Measurements from ENCODE around the gene MYO3B. TPM values are rescaled to one million over a fixed set of nuclear protein-coding genes. Genes with fewer than 3 reads are reported as not detected.
"Not testable (repeated sequence)": the region's sequence is repeated elsewhere in the genome, so short reads cannot be mapped to it uniquely, and the experiment has no call there.

The MYO3B gene
- total RNA-seq, 1 donor from 2014 or later, result not detected

DNA sequence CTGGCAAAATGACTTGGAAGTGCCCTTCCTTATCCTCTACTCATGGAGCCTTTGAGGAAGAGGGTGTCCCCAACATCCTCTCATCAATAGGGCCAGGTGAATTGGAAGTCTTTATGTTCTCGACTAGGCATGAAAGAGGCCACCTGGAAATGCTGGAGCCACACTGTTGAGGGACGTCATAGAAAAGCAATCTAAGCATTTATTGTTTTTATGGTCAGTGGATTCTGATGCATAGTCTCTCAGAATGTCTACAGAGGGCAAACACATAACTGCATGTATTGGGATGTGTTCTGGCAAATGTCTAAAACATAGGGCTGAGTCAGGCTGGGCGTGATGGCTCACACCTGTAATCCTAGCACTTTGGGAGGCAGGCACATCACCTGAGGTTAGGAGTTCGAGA is 290.6 kb downstream of the MYO3B start:
- H3K4me3 Mint-ChIP-seq, result no peak overlapping the region
- ChIA-PET CTCF (no interaction called here), POLR2A (no interaction called here)
- DNase-seq (no peak), ATAC-seq (ENCODE audit: low read depth) (no peak)
- no peaks in the 10 kb centered on the region for H3K4me1 Mint-ChIP-seq
- peaks cover 6% of the 10 kb centered on the region for H3K9me3 Mint-ChIP-seq
- H3K36me3 Mint-ChIP-seq (ENCODE audit: low read depth), result no peaks in the 10 kb centered on the region
- intact Hi-C loops (cut with micrococcal nuclease), result no loop called here
- H3K27ac Mint-ChIP-seq, result no peak overlapping the region
- TF ChIP-seq, protein P1, sequence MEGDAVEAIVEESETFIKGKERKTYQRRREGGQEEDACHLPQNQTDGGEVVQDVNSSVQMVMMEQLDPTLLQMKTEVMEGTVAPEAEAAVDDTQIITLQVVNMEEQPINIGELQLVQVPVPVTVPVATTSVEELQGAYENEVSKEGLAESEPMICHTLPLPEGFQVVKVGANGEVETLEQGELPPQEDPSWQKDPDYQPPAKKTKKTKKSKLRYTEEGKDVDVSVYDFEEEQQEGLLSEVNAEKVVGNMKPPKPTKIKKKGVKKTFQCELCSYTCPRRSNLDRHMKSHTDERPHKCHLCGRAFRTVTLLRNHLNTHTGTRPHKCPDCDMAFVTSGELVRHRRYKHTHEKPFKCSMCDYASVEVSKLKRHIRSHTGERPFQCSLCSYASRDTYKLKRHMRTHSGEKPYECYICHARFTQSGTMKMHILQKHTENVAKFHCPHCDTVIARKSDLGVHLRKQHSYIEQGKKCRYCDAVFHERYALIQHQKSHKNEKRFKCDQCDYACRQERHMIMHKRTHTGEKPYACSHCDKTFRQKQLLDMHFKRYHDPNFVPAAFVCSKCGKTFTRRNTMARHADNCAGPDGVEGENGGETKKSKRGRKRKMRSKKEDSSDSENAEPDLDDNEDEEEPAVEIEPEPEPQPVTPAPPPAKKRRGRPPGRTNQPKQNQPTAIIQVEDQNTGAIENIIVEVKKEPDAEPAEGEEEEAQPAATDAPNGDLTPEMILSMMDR (IDR thresholded peaks at IDR 0.05), result no peak
- no peaks in the 10 kb centered on the region for H3K27me3 Mint-ChIP-seq

- H3K9me3 Mint-ChIP-seq; H3K27ac Mint-ChIP-seq; H3K4me3 Mint-ChIP-seq; ATAC-seq (ENCODE audit: low read depth); POLR2A ChIA-PET; intact Hi-C loops (cut with micrococcal nuclease); H3K36me3 Mint-ChIP-seq (ENCODE audit: low read depth); DNase-seq; CTCF ChIA-PET; H3K27me3 Mint-ChIP-seq; H3K4me1 Mint-ChIP-seq: not testable (repeated sequence)
These were observed 294.6 kb downstream of the MYO3B start for GRCh38 chr2:170472498-170472897.

DNA sequence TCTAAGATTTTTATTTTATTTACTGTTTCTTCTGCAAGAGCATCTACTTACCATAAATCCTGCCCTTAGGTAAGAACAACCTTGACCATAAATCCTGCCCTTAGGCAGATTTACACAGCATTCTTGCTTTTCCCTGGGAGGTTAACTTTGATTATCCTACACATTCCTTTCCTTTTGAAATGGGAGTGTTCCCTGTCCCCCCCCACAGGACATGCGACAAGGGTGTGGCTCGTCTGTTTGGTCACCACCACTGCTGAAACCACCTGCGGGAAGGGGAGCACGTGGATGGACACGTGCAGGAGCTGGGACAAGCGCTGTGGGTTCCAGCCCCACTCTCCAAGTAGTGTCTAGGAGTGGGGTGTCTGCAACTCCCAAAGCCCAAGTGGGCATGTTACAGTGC is 297.9 kb downstream of the MYO3B start:
- CTCF ChIA-PET, result no interaction called here
- H3K27me3 Mint-ChIP-seq, result no peaks in the 10 kb centered on the region
- H3K9me3 Mint-ChIP-seq, result peaks cover 3% of the 10 kb centered on the region
- H3K4me3 Mint-ChIP-seq, result no peak overlapping the region
- no peak overlapping the region for H3K27ac Mint-ChIP-seq
- intact Hi-C loops (cut with micrococcal nuclease), result no loop called here
- H3K36me3 Mint-ChIP-seq (ENCODE audit: low read depth), result no peaks in the 10 kb centered on the region
- POLR2A ChIA-PET, result no interaction called here
- TF ChIP-seq, protein P1 (IDR thresholded peaks at IDR 0.05), result no peak
- ATAC-seq (ENCODE audit: low read depth) (no peak), DNase-seq (no peak)
- H3K4me1 Mint-ChIP-seq, result no peaks in the 10 kb centered on the region

DNA sequence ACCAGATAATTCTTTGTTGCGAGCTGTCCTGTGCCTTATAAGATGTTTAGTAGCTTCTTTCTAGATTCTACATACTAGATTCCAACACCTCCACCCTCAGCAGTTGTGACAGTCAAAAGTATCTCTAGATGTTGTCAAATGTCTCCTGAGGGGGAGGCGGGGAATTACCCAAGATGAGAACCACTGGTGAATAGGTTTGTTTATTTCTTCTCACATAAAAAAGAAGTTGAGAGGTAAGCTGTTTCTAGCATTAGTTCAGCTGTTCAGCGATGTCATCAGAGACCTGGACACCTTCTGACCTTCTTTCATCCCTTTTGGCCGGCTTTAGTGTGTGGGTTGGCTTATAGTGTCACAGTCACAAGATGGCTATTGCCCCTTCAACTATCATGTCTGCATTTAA is 299.7 kb downstream of the MYO3B start:
- no peak overlapping the region for H3K27ac Mint-ChIP-seq

DNA sequence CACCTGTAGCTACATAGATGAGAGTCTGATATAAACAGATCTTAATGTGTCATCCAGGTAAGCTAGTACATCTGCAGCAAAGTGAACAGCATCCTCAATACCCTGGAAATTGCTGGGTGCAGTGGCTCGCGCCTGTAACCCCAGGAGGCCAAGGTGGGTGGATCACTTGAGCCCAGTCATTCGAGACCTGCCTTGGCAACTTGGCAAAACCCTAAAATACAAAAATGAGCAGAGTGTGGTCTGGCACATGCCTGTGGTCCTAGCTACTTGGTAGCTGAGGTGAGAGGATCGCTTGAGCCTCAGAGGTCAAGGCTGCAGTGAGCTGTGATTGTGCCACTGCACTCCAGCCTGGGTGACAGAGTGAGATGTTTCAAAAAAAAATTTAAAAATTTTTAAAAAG is 303.3 kb downstream of the MYO3B start:
- Mint-ChIP-seq H3K36me3 (ENCODE audit: low read depth) (no peaks in the 10 kb centered on the region), H3K4me1 (no peaks in the 10 kb centered on the region), H3K9me3 (no peaks in the 10 kb centered on the region), H3K27ac (no peak overlapping the region), H3K4me3 (no peak overlapping the region), H3K27me3 (peaks cover 5% of the 10 kb centered on the region)
- intact Hi-C loops (cut with micrococcal nuclease), result no loop called here
- no peak for ATAC-seq (ENCODE audit: low read depth)
- TF ChIP-seq, protein P1 (IDR thresholded peaks at IDR 0.05), result no peak
- ChIA-PET POLR2A (interaction anchor here (0.5 kb wide), 1 partner anchor 37 kb away, joined by 3 read pairs; no protein-coding TSS in a partner anchor), CTCF (no interaction called here)
- DNase-seq, result no peak

More for the DNA sequence above, 299.7 kb downstream of the MYO3B start:
- Mint-ChIP-seq H3K9me3 (no peaks in the 10 kb centered on the region), H3K4me1 (no peaks in the 10 kb centered on the region), H3K4me3 (no peak overlapping the region), H3K36me3 (ENCODE audit: low read depth) (no peaks in the 10 kb centered on the region), H3K27me3 (peaks cover 2% of the 10 kb centered on the region)
- intact Hi-C loops (cut with micrococcal nuclease), result no loop called here
- DNase-seq, result no peak
- TF ChIP-seq, protein P1 (IDR thresholded peaks at IDR 0.05), result no peak
- ATAC-seq (ENCODE audit: low read depth), result no peak
- POLR2A ChIA-PET, result no interaction called here
- CTCF ChIA-PET, result no interaction called here

- peaks cover 5% of the 10 kb centered on the region for H3K27me3 Mint-ChIP-seq
- H3K36me3 Mint-ChIP-seq (ENCODE audit: low read depth), result no peaks in the 10 kb centered on the region
- ChIA-PET POLR2A (no interaction called here), CTCF (no interaction called here)
- no peak for DNase-seq
- H3K9me3 Mint-ChIP-seq, result no peaks in the 10 kb centered on the region
- H3K4me1 Mint-ChIP-seq, result no peaks in the 10 kb centered on the region
- no peak overlapping the region for H3K27ac Mint-ChIP-seq
- intact Hi-C loops (cut with micrococcal nuclease), result no loop called here
- no peak overlapping the region for H3K4me3 Mint-ChIP-seq
- ATAC-seq (ENCODE audit: low read depth), result no peak
- TF ChIP-seq, protein P1 (IDR thresholded peaks at IDR 0.05), result no peak
These were observed 306.6 kb downstream of the MYO3B start for GRCh38 chr2:170484552-170484951.

Data from activated B cell treated with CpG ODN at 0.5 μM for 24 hours (primary cell).